Lower leg skin (tissue), 4 donors: ENCODE results near the gene DIS3L2. TPM values are rescaled to one million over a fixed set of nuclear protein-coding genes. Genes with fewer than 3 reads are reported as not detected.

ENCODE experiments used
- DNase-seq, 2 donors: peaks; one replicate each; pipeline ENCODE4 v3.0.0-alpha.2; 2019; ENCODE audit warnings: low spot score in 2 of 2
- H3K4me3 ChIP-seq: fragments of 200-600 bp; sonication (generic); 2 replicates; pipeline ENCODE4 v1.5.1; 2017; ENCODE audit warnings: mild to moderate bottlenecking, low read depth; ENCODE audit not compliant: poor library complexity, severe bottlenecking
- CTCF ChIP-seq, 3 donors: fragments of 450-650 bp; IDR thresholded peaks; one replicate each; pipeline ENCODE4 v1.5.1; 2016; ENCODE audit warnings: antibody characterized with exemption in 3 of 3, mild to moderate bottlenecking in 3 of 3, moderate library complexity in 2 of 3
- POLR2A ChIP-seq, 2 donors: fragments of 450-650 bp; IDR thresholded peaks; one replicate each; pipeline ENCODE4 v1.6.1; 2016 to 2017; ENCODE audit warnings: antibody characterized with exemption in 2 of 2, mild to moderate bottlenecking in 1 of 2, moderate library complexity in 1 of 2
- WGBS, 2 donors: methylation state at CpG; one replicate each; pipeline ENCODE4 v1.1.5; 2018; 5-methylcytosine and 5-hydroxymethylcytosine counted together
- intact Hi-C: fragments of 100-400 bp; cut with DNase I; formaldehyde crosslinking; loops from one replicate; pipeline ENCODE4 v1.15.0; 2023; ENCODE audit warnings: low total_unique reads
- total RNA-seq, 4 donors: library from RNA; depleted of rRNA; stranded (reverse); fragments of >200 nt; gene quantifications; one replicate each; pipeline ENCODE4 v1.1.0, GENCODE V29; 2016

DIS3L2 gene
- total RNA-seq, 4 donors from 2014 or later = 26.4 to 39.0 (median 34.4) TPM

- intact Hi-C loops = no loop called here
- TF ChIP-seq CTCF (IDR thresholded peaks at IDR 0.05) = no peak
- no peak for DNase-seq
- 92 to 94% methylated on average over 3 of the region's 3 CpGs for WGBS, 2 donors
- no peak overlapping the region for H3K4me3 ChIP-seq
Observed at GRCh38 chr2:232117413-232117812, 155.9 kb downstream of the DIS3L2 start.

GRCh38 chr2:232120911-232121310 is 159.4 kb downstream of the DIS3L2 start:
- H3K4me3 ChIP-seq = no peak overlapping the region
- intact Hi-C loops = no loop called here
- TF ChIP-seq POLR2A (IDR thresholded peaks at IDR 0.05) (no peak), CTCF (IDR thresholded peaks at IDR 0.05) (no peak)
- DNase-seq = no peak

GRCh38 chr2:232124309-232124708 is 162.8 kb downstream of the DIS3L2 start:
- no peak overlapping the region for H3K4me3 ChIP-seq
- 93 to 100% methylated on average over 1 of the region's 1 CpG for WGBS, 2 donors
- no peak for DNase-seq
- no peak for TF ChIP-seq CTCF (IDR thresholded peaks at IDR 0.05)
- TF ChIP-seq POLR2A (IDR thresholded peaks at IDR 0.05) = no peak
- intact Hi-C loops = no loop called here

GRCh38 chr2:232126301-232127099 is 165.0 kb downstream of the DIS3L2 start:
- intact Hi-C loops = no loop called here
- H3K4me3 ChIP-seq = no peak overlapping the region
- WGBS, 2 donors = 55 to 65% methylated on average over 5 of the region's 5 CpGs

GRCh38 chr2:232129483-232129882 is 168.0 kb downstream of the DIS3L2 start:
- no peak overlapping the region for H3K4me3 ChIP-seq
- WGBS, 2 donors = 71 to 78% methylated on average over 4 of the region's 4 CpGs
- no peak for DNase-seq
- intact Hi-C loops = no loop called here
- no peak for TF ChIP-seq POLR2A (IDR thresholded peaks at IDR 0.05)

More at GRCh38 chr2:232126301-232127099, 165.0 kb downstream of the DIS3L2 start:
- no peak for TF ChIP-seq POLR2A (IDR thresholded peaks at IDR 0.05)
- TF ChIP-seq CTCF (IDR thresholded peaks at IDR 0.05) = no peak
- DNase-seq = no peak

GRCh38 chr2:232132181-232132580 is 170.7 kb downstream of the DIS3L2 start:
- intact Hi-C loops = no loop called here
- no peak overlapping the region for H3K4me3 ChIP-seq
- TF ChIP-seq CTCF (IDR thresholded peaks at IDR 0.05) (no peak), POLR2A (IDR thresholded peaks at IDR 0.05) (no peak)
- WGBS, 2 donors = 64 to 67% methylated on average over 3 of the region's 3 CpGs
- no peak for DNase-seq
